Upper lobe of left lung (tissue), 4 donors: ENCODE measurements around the gene MRPL34.

ENCODE experiments used
- POLR2A ChIP-seq, 4 donors: fragments of 450-650 bp; IDR thresholded peaks; one replicate each; pipeline ENCODE4 v1.5.1; 2016 to 2017; ENCODE audit warnings: antibody characterized with exemption in 4 of 4, mild to moderate bottlenecking in 2 of 4
- POLR2AphosphoS5 ChIP-seq, 2 donors: sonication (generic); formaldehyde crosslinking; IDR thresholded peaks; one replicate each; pipeline ENCODE4 v1.5.1; 2017; ENCODE audit warnings: antibody characterized with exemption in 2 of 2
- TF ChIP-seq, protein P1 (sequence below), 6 experiments: fragments of 450-650 bp in 4 of 6; fragments of 200-600 bp in 2 of 6; sonication (generic) in 2 of 6; IDR thresholded peaks; one replicate each; pipeline ENCODE4 v1.5.1; 2016 to 2019; ENCODE audit warnings: antibody characterized with exemption in 6 of 6

DNA sequence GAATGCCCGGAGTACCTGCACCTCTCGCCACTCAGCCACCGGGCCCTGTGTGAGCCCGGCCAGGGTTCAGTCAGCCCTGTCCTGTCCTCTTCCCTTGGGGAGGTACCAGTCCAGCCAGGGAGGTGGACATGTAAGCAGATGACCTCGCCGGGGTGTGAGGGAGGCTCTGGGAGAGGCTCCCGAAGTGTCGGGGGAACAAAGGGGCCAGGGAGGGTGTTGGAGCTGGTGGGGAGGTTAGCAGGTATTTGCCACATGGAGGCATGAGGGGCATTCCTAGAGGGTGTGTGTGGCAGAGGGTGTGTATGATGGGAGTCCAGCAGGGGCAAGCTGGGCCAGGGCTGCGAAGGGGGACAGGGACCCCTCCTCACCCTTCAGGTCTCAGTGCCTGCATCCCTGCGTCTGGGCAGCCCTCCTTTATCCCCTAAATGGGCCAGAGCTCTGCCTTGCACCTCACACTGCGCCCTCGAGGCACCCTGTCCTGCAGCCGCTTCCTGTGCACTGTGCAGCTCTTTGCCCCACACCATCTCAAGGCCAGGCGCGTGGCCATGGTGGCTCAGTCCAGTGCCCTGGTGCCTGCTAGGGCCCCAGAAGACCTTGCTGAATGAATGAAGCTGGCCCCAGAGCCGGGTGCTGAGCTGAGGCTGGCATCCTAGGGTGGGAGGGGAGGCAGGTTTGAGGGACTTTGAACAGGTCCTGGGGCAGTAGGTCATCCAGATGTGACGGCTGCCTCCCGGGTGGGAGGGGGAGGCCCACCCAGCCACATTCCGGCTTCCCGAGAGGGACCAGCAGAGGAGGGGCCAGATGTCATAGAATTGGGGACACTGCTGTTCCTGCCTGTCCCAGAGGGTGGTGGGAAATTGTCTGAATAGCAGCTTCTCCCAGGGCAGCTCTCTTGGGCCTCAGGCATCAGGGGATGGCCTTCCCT is 6.8 kb downstream of the MRPL34 start:
- TF ChIP-seq POLR2A (IDR thresholded peaks at IDR 0.05) (no peak), POLR2AphosphoS5 (IDR thresholded peaks at IDR 0.05) (no peak)
- TF ChIP-seq, protein P1, sequence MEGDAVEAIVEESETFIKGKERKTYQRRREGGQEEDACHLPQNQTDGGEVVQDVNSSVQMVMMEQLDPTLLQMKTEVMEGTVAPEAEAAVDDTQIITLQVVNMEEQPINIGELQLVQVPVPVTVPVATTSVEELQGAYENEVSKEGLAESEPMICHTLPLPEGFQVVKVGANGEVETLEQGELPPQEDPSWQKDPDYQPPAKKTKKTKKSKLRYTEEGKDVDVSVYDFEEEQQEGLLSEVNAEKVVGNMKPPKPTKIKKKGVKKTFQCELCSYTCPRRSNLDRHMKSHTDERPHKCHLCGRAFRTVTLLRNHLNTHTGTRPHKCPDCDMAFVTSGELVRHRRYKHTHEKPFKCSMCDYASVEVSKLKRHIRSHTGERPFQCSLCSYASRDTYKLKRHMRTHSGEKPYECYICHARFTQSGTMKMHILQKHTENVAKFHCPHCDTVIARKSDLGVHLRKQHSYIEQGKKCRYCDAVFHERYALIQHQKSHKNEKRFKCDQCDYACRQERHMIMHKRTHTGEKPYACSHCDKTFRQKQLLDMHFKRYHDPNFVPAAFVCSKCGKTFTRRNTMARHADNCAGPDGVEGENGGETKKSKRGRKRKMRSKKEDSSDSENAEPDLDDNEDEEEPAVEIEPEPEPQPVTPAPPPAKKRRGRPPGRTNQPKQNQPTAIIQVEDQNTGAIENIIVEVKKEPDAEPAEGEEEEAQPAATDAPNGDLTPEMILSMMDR (IDR thresholded peaks at IDR 0.05), result no peak
